GM12891 (cell line): ENCODE data around the gene SELENOV.

Experiments
- POLR2A ChIP-seq: IDR thresholded peaks from 2 replicates; pipeline ENCODE4 v1.6.1; 2011; ENCODE audit warnings: low read depth, low read length, control low read depth
- POLR2AphosphoS5 ChIP-seq: IDR thresholded peaks from 2 replicates; pipeline ENCODE4 v1.6.1; 2011; ENCODE audit warnings: low read depth, low read length, control low read depth

DNA sequence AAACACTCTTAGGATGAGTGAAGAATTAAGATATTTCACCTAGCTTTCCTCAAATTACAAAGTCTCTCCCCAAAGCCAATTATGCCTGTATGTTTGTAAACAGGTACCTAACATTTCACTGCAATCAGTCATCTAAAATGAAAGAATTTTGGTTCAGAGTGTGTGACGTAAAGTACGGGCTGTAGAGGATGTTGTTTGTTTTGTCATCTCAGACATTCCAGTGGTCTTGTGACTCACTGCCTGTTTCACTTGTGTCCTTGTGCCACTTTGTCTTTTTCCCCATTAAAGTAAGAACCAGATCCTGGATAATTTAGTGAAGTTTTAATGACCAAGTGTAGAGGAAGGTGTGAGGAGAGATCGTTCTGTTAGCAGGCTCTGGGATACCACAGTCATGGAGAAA lies 53.7 kb downstream of the SELENOV start:
- TF ChIP-seq POLR2A, result no peak
- no peak for TF ChIP-seq POLR2AphosphoS5
